Kidney (tissue), 14 donors: Measurements from ENCODE around the gene PRKAR1B. TPM values are rescaled to one million over a fixed set of nuclear protein-coding genes. Genes with fewer than 3 reads are reported as not detected.

ENCODE experiments used
- DNase-seq, 5 donors: peaks; one replicate each; pipeline ENCODE4 v3.0.0-alpha.2; 2013 to 2020
- FAIRE-seq: peaks from 2 replicates; lab custom pipeline; 2012; peaks lifted over from hg19 to GRCh38; lab: Jason Lieb, UNC
- H3K27ac ChIP-seq, 2 donors: one replicate each; pipeline ENCODE4 v1.7.0; 2013; ENCODE audit warnings: low read depth in 2 of 2, low read length in 2 of 2, inconsistent platforms in 1 of 2
- H3K27me3 ChIP-seq: one replicate; pipeline ENCODE4 v1.7.1; 2013; ENCODE audit warnings: low read length, inconsistent platforms; ENCODE audit not compliant: control insufficient read depth, insufficient read depth
- H3K36me3 ChIP-seq, 3 donors: one replicate each; pipeline versions ENCODE4 v1.7.0 to v1.7.1; 2013; ENCODE audit warnings: low read length in 3 of 3, control low read depth in 1 of 3, inconsistent platforms in 1 of 3; ENCODE audit not compliant: insufficient read depth in 3 of 3, control insufficient read depth in 2 of 3
- H3K4me1 ChIP-seq, 3 donors: one replicate each; pipeline versions ENCODE4 v1.7.0 to v1.7.1; 2013; ENCODE audit warnings: low read length in 3 of 3, inconsistent platforms in 1 of 3, low read depth in 1 of 3; ENCODE audit not compliant: control insufficient read depth in 2 of 3, insufficient read depth in 2 of 3
- H3K4me3 ChIP-seq, 3 donors: one replicate each; pipeline versions ENCODE4 v1.7.0 to v1.8.1; 2013; ENCODE audit warnings: low read length in 3 of 3, control low read depth in 1 of 3, inconsistent platforms in 1 of 3
- H3K9ac ChIP-seq, 3 donors: one replicate each; pipeline versions ENCODE4 v1.7.0 to v1.7.1; 2013; ENCODE audit warnings: low read length in 3 of 3, control low read depth in 1 of 3, inconsistent platforms in 1 of 3
- H3K9me3 ChIP-seq, 3 donors: one replicate each; pipeline versions ENCODE4 v1.7.0 to v1.7.1; 2013; ENCODE audit warnings: low read length in 3 of 3, control low read depth in 1 of 3, inconsistent platforms in 1 of 3; ENCODE audit not compliant: control insufficient read depth in 2 of 3, insufficient read depth in 1 of 3
- intact Hi-C: fragments of 100-400 bp; cut with DNase I; formaldehyde crosslinking; loops from one replicate; pipeline ENCODE4 v1.11.1; 2022
- polyA plus RNA-seq: library from polyadenylated mRNA; stranded (reverse); fragments of 350-450 nt; fragmentation: Illumina TruSeq; extraction: RNeasy Lipid Tissue Mini Kit (QIAGEN cat#74804); gene quantifications from one replicate; pipeline ENCODE4 v1.2.3, GENCODE V29; 2014; ENCODE audit warnings: low read depth, low replicate concordance; ENCODE audit not compliant: insufficient read depth
- total RNA-seq: library from RNA; stranded (reverse); fragmentation: NEBNext Ultra II Directional; extraction: Animal tissue kit (Norgen Biotek cat#: 25700); gene quantifications from one replicate; pipeline ENCODE4 v1.2.1, GENCODE V29; 2021
- TF ChIP-seq, protein P1 (sequence below): IDR thresholded peaks from 3 replicates; pipeline ENCODE4 v1.5.1; 2012; ENCODE audit warnings: mild to moderate bottlenecking, moderate library complexity, borderline replicate concordance; ENCODE audit not compliant: insufficient read depth; ENCODE audit errors: extremely low read depth
- donor health status: control.
- donor health status: control.
- donor health status: control.
- donor health status: control.
- donor health status: control.
- donor health status: DM: yes; HTN: yes; CAD: no.
- donor health status: Normal renal cell carcinoma (clear cell type).

Gene PRKAR1B
- total and polyA plus RNA-seq, 2 donors from 2014 or later = 15.9 to 21.4 TPM

DNA sequence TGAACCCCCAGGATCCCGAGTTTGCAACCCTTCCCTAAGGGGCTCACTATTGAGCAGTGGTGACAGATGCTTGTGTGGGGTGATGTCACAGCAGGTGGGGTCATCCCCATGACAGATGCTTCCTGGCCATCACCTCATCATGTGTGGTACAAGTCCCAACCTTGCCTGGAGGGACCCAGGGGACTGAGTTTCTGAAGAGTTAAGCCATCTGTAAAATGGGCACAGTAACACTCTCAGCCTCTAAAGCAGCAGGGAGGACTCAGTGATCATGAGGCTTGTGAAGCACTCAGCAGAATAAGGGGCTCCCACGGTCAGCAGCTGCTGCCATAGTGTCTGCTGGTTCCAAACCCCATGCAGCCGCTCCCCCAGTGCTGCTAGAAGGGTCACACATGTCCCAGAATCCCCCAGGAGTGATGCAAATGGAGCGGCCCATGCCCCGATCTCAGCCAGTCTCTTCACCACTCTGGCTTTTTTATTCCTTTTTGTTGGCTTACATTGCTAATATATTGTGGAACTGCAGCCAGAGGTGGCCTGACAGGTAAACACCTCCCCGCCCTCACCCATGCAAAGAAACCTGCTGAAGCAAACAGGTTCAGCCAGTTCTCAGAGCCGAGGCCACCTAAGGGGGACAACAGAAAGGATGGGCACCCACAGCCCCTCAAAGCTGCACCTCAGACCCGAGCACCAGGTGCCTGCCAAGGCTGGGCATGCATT, 105.4 kb downstream of the PRKAR1B start:
- no peak for FAIRE-seq
- intact Hi-C loops = no loop called here
- H3K27ac ChIP-seq = no peak overlapping the region

DNA sequence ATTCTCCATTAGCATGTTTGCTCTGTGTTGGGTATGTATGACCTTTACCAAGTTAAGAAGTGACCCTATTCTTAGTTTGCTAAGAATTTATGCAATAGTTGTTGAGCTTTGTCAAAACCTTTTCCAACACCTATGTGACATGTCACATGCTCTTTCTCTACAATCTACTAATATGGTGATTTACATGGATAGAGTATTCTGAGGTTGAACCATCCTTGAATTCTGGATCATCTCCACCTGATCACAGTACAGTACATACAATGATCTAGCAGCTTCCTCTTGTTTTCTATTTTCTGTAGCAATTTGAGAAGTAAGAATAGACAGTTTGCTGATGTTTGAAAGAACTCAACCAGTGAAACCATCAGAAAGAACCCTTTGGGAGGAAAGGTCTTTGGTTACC, 106.2 kb downstream of the PRKAR1B start:
- H3K4me1 ChIP-seq = no peaks in the 10 kb centered on the region
- DNase-seq = no peak
- TF ChIP-seq, protein P1, sequence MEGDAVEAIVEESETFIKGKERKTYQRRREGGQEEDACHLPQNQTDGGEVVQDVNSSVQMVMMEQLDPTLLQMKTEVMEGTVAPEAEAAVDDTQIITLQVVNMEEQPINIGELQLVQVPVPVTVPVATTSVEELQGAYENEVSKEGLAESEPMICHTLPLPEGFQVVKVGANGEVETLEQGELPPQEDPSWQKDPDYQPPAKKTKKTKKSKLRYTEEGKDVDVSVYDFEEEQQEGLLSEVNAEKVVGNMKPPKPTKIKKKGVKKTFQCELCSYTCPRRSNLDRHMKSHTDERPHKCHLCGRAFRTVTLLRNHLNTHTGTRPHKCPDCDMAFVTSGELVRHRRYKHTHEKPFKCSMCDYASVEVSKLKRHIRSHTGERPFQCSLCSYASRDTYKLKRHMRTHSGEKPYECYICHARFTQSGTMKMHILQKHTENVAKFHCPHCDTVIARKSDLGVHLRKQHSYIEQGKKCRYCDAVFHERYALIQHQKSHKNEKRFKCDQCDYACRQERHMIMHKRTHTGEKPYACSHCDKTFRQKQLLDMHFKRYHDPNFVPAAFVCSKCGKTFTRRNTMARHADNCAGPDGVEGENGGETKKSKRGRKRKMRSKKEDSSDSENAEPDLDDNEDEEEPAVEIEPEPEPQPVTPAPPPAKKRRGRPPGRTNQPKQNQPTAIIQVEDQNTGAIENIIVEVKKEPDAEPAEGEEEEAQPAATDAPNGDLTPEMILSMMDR = no peak
- H3K36me3 ChIP-seq = no peaks in the 10 kb centered on the region
- no peaks in the 10 kb centered on the region for H3K27me3 ChIP-seq
- H3K9me3 ChIP-seq = peaks cover 2 to 15% (median 4%) of the 10 kb centered on the region in 3 donors
- no peak overlapping the region for H3K9ac ChIP-seq
- intact Hi-C loops = no loop called here
- H3K27ac ChIP-seq = no peak overlapping the region
- no peak overlapping the region for H3K4me3 ChIP-seq
- no peak for FAIRE-seq

More for the DNA sequence above, 105.4 kb downstream of the PRKAR1B start:
- Histone ChIP-seq H3K9ac (no peak overlapping the region), H3K9me3 (peaks cover 2 to 15% (median 4%) of the 10 kb centered on the region in 3 donors), H3K4me1 (no peaks in the 10 kb centered on the region), H3K4me3 (no peak overlapping the region), H3K27me3 (no peaks in the 10 kb centered on the region), H3K36me3 (no peaks in the 10 kb centered on the region)
- peak in 4 of 5 donors; percentile 44 to 75 (median 64) for DNase-seq
- TF ChIP-seq, protein P1 = no peak

DNA sequence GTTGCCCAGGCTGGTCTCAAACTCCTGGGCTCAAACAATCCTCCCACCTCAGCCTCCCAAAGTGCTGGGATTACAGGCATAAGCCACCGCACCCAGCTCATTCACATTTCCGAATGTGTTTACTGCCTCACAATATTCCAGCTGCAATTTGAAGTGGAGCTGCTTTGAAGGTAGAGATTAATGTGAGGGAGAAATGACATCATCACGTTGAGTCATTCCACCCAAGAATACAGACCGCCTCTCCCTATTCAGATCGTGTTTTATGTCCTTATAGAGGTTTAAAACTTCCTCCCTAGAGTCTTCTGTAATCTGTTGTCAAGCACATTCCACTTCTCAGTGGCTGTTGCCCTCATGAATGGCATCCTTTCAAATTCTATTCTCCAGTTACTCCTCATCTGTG, 107.0 kb downstream of the PRKAR1B start:
- H3K36me3 ChIP-seq = no peaks in the 10 kb centered on the region
- no peak overlapping the region for H3K27ac ChIP-seq
- no peak for FAIRE-seq
- H3K9me3 ChIP-seq = peaks cover 2 to 9% (median 4%) of the 10 kb centered on the region in 3 donors
- no peak for DNase-seq
- no peaks in the 10 kb centered on the region for H3K27me3 ChIP-seq
- no peak overlapping the region for H3K4me3 ChIP-seq
- TF ChIP-seq, protein P1 = no peak
- no peak overlapping the region for H3K9ac ChIP-seq
- intact Hi-C loops = no loop called here
- H3K4me1 ChIP-seq = no peaks in the 10 kb centered on the region
